T follicular helper cell (primary cell): ENCODE measurements around the gene COX17.

Source experiments
- DNase-seq: peaks from one replicate; pipeline ENCODE4 v3.0.0-alpha.2; 2020; ENCODE audit warnings: low read depth

COX17 gene

DNA sequence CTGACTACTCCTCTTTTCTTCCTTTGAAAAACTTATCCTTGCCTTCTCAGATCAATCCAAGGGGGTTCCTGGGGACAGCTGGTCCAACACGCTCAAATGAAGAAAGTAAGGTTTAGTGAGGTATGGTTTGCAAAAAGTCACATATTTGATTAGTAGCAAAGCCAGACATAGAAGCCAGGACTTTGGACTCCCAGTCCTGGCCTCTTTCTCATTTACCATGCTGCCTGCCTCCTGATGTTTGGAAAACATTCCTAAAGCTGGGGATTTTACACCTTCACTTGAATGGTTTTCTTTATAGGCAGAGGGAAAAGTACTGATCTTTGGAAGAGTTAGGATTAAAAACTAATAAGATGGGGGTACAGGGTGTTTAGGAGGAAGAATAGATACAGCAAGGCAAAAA is 31.4 kb downstream of the COX17 start:
- DNase-seq: no peak

DNA sequence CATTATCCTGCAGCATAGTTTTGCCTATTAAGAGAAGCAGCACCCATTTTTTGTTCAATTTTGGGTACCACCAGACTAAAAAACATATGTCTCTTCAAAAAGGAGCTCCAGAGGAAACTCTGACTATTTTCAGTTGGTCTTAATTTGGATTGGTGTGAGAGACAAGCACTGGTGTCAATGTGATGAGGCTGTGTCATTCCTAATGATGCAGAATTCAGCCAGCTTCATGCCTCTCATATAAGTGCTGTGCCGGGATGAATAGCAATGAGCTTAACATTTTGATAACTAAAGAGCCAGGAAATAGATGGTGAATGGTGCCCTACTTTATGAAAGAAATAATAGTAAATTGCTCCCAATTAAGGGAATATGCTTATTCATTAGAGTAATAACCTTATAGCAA is 32.7 kb downstream of the COX17 start:
- no peak for DNase-seq

DNA sequence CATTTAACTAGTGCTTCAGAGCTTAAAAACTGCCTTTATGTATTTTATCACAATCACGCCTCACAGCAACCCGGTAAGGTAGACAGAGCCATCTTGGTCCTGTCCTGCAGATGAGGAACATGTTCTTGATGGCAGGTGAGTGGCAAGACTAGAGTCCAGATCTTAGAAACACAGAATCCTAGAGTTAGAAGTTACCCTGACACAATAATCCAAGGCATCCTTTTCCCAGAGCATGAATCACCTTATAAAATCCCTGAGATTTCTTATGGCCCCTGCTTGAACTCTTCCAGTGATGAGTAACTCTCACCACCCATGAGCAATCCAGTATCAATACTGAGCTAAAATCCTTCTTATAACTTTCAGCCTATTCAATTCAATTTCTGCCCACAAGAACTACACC is 33.7 kb downstream of the COX17 start:
- DNase-seq: no peak

DNA sequence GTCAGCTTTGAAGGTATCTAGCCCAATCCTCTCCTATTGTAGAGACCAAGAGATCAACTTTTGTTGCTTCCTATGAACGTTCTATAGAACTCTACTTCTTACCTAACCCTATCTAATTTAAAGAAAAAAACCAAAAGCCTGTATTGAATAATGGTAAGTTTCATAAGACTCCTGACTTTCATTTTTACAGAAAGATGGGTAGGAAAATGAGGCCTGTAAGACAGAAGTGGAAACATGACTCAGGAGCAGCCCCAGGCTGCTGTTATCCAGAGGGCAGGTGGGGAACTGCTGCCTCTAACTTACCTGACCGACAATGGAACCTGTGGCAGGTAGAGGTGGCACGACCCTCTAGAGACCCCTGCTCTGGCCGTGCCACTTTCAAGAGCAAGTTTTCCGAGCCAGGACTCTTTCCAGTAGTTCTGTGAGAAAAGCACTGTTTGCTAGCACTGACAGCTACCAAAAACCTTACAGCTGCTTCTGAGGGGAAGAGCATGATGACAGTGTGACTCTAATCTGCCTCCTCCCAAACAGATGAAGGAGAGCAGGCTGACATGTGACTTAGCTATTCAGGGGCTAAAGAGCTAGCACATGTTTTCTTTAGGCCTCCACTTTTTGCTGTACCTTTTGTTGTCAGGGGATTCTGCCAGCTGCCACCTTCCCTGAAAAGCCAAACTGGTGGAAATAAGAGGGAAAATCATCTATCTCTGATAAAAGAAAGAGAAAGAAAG is 34.3 kb downstream of the COX17 start:
- no peak for DNase-seq

DNA sequence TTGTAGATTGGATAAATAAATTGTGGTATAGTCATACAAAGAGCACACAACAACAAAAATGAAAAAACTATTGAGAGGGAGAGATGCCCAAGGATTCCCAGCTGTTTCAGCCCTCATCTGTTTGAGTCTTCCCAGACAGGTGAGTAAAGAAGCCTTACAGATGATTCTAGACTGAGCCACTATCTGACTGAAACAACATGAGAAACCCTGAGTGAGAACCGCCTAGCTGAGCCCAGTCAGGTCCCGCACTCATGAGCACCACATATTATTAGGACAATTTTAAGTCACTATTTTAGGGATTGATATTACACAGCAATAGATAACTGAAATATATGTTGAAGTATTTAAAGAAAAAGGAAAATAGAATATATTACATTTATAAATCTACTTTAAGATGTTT is 35.8 kb downstream of the COX17 start:
- no peak for DNase-seq

DNA sequence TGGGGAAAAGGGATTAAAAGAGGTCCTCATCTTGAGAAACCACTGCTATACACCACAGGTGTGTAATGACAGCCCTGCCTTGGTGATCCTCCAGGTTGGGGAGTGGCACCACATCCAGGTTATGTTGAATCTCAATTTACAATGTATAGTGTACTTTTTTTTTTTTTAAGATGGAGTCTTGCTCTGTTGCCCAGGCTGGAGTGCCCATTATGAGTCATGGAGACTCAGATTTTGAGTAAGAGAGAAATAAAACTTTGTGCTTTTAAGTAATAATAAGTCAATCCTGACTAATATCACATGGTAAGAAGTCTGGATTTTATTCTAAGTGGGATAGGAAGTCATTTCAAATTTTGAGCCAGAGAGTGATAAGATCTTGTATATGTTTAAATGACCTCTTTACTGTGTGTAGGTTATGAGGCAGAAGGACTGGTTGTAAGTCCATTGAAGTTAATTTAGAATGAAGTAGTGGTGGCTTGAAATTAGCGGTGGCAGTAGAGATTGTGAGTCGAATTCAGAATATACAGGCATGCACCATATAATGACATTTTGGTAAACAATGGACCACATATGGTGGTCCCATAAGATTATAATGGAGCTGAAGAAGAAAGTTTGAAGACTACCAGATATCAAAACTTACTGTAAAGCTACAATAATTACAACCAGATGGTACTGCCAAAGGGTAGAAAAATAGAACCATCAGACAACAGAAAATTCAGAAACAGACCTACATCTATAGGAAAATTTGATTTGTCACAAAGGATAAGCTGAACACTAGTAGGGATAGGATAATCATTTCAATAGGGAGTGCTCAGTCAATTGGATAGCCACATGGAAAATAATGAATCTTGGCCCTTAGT is 37.5 kb downstream of the COX17 start:
- no peak for DNase-seq

DNA sequence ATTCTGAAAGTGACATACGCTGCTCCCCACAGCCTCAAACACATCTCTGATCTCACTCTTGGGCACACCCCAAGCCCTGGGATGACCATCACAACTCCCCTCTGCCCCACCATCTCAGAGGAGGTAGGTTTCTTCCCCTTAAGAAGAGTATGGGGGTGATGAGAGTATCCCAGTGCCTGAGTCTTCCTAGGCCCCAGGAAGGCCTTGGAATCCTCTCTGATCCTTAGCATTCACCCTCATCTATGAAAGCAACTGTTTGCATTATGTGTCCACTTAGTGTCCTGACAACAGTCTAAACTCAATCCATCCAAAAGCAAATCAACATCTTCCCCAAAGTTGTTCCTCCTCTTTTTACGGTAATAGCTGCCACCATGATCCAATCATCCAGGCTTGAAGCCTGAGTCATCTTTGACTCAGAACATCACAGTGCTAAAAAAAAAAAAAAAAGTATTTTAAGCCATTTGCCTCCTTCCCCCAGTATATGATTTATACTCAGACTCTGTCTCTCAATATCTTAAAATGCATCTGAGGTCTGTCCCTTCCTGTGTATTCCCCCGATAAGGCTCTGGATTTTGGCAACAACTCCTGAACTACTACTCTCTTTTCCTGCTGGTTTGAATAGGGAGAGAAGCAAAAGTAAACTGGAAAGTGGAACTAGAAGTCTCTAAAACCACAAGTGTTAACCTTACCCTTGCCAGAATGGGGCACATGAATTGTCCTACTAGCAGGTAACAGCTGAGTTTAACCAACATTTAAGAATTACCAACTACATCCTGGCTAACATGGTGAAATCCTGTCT is 39.3 kb downstream of the COX17 start:
- DNase-seq: no peak

DNA sequence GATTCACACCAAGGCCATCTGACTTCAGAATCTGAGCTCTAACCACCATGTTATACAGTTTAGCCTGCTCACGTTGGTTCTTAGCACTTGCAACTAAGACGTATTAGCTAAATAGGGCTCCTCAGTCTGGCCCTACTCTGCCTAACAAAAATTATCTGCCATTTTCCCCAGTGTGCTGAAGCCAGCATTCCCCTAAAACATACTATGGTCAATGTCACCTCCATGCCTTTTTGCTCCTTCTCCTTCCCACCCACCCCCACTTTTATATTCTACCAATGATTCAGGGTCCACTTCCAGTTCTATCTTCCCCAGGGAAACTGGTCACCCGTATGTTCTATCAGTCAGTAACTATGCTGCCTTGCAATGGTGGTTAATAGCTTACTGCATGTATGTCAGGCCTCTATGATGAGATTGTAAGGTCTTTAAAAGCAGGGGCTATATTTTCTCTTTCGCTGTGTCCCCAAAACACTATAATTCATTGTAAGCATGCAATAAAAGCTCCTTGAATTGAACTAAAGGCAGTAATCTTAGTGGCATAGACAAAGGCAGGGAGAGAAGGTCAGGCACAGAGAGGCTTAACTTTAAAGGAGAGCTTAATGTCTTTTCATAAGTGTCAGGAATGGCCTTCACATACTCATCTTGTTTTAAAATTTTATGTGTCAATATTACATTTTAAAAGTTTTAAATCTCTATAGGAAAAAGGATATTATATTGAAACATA is 40.2 kb downstream of the COX17 start:
- no peak for DNase-seq

DNA sequence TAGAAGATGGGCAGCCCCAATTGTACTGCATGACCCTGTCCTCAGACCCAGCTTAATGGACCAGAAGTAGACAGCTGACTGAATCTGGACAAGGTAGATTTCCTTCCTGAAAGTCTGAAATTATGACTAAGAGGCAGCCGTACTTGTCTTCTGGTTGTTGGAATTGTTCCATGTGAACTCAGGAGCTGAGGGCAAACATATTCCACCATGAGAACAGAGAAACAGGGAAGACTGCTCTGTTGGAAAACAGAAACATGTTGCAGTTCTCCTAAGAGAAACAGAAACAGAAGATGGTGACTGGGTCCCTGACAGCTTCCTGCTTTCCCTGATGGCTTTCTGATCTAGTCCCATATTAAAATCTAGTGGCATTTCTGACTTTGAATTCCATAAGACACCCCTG is 41.0 kb downstream of the COX17 start:
- DNase-seq: no peak

DNA sequence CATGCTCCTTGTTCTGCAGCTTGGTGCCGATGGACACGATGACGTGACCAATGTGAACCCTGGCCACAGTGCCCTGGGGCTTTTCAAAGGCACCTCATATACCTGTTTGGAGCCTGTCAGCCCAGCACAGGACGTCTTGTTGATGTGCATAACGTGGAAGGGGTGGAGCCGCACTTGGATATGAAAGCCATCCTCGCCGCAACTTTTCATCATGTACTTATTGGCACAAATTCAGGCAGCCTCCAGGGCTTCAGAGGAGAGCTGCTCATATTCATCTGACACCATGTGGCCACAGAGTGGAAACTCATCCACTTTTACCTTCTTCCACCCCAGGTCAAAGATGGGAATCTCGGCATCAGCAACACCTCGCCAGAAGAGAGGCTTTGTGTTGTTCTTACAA is 41.5 kb downstream of the COX17 start:
- DNase-seq: no peak

DNA sequence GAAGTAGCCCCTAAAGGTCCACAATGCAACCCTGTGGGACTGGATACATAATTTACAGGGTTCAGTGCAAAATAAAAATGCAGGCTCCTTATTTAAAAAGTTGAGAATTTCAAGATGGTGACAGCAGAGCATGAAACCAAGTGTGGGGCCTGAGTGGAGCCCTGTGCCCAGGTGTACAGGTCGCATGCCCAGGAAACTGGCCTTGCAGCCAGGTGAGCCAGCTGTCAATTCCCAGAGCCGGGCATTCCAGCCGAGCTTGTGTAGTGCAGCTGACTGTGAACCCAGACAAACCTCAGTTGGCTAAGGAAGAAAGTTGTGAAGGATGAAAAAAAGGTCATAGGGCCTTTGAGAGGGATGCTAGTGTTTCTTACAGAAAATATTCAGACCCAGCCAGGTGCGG is 44.4 kb downstream of the COX17 start:
- no peak for DNase-seq

DNA sequence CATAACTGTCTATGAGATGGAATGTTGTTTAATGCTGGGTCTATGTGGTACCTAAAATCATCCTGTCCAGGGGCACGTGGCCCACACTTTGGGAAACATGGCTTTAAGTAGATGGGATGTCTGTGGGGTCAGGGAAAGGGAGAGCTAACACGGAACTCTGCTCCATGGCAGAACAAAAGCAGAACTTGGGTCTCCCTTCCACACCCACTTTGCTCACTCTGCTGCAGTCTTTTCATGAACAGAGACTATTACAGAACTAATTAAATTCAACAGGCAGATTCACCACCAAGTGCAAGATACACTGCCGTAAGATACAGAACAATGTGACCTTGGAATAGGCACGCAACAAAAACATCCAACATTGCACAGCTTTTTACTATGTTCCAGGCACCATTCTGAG is 45.0 kb downstream of the COX17 start:
- DNase-seq: no peak

DNA sequence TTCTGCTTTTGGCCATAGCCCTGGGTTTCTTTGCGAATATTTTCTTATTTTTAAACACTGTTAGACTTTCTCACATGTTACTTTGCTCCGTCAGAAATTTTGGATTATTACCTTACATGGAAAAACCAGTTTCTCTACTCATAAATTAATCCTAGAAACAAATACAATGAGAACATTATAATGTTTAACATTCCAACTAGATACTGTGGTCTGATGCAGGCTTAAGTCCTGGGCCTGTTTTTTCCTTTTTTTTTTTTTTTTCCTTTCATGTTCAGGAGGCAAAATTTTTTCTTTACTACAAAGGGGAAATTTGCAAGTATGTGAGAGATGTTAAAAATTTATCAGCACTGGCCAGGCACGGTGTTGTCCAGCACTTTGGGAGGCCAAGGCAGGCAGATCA is 45.7 kb downstream of the COX17 start:
- no peak for DNase-seq

DNA sequence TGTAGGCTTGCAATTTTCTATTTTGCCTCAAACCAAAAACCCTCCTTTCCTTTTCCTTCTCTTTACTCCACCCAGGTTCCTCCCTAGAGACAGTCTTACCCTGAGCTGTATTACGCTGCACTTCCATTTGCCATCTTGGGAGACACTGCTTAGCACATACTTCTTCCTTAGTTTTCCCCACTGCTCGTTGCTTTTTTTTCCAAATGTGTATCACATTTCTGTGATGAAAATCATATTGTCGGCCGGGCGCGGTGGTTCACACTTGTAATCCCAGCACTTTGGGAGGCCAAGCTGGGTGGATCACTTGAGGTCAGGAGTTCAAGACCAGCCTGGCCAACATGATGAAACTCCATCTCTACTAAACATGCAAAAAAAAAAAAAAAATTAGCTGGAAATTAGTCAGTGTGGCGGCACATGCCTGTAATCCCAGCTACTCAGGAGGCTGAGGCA is 46.3 kb downstream of the COX17 start:
- DNase-seq: no peak

DNA sequence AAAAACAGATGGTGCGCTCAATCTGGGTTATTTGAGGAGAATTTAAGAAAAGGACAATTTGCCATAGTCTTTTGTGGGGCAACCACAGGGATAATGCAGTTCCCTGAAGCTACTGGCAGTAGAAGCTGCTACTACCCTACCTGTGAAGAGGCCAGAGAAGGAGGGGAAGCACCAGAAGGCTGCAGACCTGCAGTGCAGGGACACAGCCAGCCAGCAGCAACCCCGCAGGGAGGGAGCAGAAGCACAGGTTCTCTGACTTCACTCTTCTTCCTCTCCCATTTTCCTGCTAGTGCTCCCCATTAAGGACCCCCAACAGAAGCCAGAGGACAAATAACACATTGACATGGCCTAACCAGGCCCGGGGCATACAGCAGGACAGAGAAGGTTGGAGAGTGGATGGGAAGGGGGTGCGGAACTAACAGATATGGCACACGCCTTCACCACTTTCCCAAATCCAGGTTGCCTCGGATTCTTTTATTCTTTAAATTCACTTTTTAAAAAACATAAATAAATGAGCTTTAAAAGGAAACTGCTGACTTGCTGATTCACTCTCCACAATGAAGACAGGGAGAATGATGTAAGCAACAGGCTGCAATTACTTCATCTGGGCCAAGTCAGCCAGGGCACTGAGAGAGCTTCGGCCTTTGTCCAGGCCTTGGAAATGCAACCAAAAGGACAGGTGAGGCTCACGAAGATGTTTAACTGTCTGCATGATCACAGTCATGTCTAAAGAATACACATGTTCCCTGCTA is 46.9 kb downstream of the COX17 start:
- no peak for DNase-seq

DNA sequence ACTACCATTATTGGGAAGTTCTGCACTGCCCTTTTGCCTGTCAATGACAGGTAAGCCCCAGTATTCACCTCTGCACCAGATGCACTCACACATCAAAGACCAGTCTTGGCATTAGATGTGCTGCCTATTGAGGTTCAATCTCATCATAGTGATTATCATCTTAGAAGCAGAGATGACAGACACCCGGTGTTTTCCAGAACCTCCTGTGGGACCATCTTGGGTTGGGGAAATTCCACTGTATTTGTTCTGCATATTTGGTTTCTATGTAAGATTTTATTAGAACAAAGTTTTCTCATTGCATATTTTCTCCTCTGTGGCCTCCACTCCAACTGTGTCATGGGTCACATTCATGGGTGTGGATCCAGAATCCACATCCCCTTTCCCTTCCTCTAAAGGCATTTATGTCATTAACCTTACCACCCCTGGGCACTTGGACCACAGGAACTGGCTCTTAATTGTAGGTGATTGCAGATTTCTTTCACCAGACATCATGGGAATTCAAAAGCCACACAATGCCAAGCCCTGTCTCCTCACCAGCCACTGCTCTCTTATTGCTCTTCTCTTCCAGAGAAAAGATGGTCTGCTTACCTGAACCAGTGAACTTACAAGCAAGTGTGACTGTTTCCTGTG is 48.3 kb downstream of the COX17 start:
- no peak for DNase-seq

DNA sequence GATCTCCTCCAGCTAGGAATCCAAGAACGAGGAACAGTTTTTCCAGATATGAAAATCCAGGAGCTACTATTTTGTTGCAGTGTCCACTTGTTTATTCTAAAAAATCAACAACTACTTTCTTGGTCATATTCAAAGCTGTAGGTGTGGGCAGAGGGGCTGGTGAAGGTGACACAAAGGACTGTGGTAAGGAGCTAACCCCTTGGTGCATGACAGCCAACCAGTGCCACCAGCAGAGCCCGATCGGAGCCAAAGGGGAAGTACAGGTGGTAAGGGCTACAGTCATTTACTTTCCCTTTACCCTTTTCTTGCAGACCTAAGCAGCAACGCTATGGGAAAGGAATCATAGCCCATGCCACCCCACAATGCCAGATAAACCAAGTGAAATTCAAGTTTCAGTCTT is 48.8 kb downstream of the COX17 start:
- no peak for DNase-seq

DNA sequence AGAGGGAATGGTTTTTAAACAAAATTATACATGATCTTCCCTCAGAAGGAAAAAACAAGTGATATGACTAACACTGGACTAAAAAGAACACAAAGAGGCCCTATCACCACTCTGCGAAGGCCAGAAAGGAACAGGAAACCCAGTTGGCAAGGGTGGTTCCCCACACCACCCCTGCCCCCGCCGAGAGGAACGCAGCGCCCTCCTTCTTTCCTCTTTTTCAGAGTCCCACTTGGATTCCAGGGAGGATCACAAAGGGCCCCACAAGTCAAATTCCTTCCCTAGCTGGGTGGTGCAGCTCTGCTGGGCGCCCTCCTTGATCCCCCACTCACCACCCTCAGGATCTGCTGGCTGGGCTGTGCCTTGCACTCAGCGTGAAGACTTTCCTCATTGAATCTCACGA is 49.7 kb downstream of the COX17 start:
- DNase-seq: no peak

DNA sequence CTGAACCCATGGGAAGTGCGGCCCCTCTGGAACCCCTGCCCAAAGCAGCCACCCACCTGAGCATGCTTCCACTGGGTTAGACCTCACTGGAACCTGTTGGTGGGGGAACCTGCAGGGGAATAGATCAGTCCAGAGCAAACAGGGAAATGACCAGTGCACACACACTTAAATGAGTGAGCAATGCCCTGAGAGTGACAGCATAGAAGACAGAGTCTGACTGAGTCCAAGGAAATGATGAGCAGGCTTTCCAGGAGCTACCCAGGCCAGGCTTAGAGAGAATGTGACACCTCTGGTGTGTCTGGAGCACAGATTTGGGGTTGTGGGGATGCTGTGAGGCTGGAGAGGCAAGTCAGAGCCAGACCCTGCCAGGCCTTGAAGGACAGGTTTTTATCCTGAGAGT is 51.0 kb downstream of the COX17 start:
- DNase-seq: no peak

DNA sequence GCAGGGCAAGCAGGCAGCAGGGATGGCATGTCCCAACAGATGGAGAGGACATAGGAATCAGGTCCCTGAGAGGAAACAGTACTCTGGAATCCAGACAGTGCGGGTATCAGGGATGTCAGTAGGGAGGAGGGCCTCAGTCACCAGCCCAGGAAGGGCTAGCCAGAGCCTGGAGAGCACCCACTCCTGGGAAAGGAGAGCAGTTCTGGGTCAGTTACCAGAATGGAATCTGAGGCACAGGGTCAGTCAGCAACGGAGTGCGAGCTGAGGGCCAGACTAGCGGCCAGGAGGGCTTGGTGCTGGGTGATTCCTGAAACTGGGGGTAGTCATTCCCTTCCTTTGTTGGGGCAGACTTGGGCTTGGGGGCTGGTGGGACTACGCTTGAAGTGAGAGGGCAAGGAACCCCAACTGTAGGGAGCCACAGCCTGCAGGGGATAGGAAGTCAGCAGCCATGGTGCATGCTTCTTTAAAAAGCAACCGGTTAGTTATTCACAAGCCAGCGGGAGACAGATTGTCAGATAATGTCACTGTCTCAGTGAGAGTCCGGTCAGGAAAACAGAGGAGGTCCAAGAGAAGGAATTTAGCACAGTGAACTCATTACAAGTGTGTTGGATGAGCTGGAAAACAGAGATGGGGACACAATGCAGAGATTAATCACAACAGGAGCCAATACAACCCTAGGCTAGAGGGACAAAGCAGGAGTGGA is 51.6 kb downstream of the COX17 start:
- DNase-seq: no peak
